Cardiac muscle cell (in vitro differentiated cells and primary cell): ENCODE data around the gene CBX8. TPM values are rescaled to one million over a fixed set of nuclear protein-coding genes. Genes with fewer than 3 reads are reported as not detected.
"Not testable (repeated sequence)": the region's sequence is repeated elsewhere in the genome, so short reads cannot be mapped to it uniquely, and the experiment has no call there.

ENCODE experiments used
- DNase-seq, 2 donors: peaks; one replicate each; pipeline versions ENCODE4 v3.0.0 to v3.0.0-alpha.2; 2010 to 2017; ENCODE audit warnings: low read depth in 1 of 2, low spot score in 1 of 2
- H3K27ac ChIP-seq: fragments of 200-600 bp; sonication (generic); 2 replicates; pipeline ENCODE4 v1.5.1; 2016
- H3K27me3 ChIP-seq: fragments of 200-600 bp; sonication (generic); 2 replicates; pipeline ENCODE4 v1.6.0; 2016; ENCODE audit warnings: control low read depth
- H3K36me3 ChIP-seq: fragments of 200-600 bp; sonication (generic); 2 replicates; pipeline ENCODE4 v1.5.1; 2016; ENCODE audit warnings: control low read depth
- H3K4me1 ChIP-seq: fragments of 200-600 bp; sonication (generic); 2 replicates; pipeline ENCODE4 v1.8.1; 2017; ENCODE audit warnings: low read depth, mild to moderate bottlenecking, mixed run types
- H3K4me3 ChIP-seq: fragments of 200-600 bp; sonication (generic); 2 replicates; pipeline ENCODE4 v1.5.1; 2016; ENCODE audit warnings: mild to moderate bottlenecking
- H3K9me3 ChIP-seq: fragments of 200-600 bp; sonication (generic); 2 replicates; pipeline ENCODE4 v1.5.1; 2017; ENCODE audit warnings: low read depth, mild to moderate bottlenecking, control low read depth
- polyA plus RNA-seq: library from polyadenylated mRNA; unstranded; fragments of >200 nt; fragmentation: Nextera tagmentation; extraction: Ambion mirVana; gene quantifications from 2 replicates; pipeline ENCODE4 v1.2.1, GENCODE V29; 2016
- total RNA-seq: library from RNA; depleted of rRNA; stranded (reverse); fragments of >200 nt; gene quantifications from 2 replicates; pipeline ENCODE4 v1.2.3, GENCODE V29; 2016
- TF ChIP-seq, protein P1 (sequence below): IDR thresholded peaks from 2 replicates; pipeline ENCODE4 v1.5.1; 2012; ENCODE audit warnings: low read depth, mild to moderate bottlenecking, low read length

The CBX8 gene
- total and polyA plus RNA-seq, 2 experiments from 2014 or later: 13.8 to 16.7 TPM

DNA sequence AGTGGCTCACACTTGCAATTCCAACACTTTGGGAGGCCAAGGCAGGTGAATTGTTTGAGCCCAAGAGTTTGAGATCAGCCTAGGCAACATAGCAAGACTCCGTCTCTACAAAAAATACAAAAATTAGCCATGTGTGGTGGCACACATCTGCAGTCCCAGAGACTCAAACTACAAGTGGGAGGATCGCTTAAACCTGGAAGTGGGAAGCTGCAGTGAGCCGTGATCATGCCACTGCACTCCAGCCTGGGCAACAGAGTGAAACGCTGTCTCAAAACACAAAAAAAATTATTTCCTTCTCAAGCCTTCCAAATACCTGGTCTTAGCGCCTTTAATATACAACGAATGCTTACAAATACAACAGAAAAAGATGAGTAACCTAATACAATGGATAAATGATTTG lies 38.6 kb downstream of the CBX8 start:
- Histone ChIP-seq H3K9me3 (no peaks in the 10 kb centered on the region), H3K36me3 (no peaks in the 10 kb centered on the region), H3K27ac (no peak overlapping the region), H3K4me1 (no peaks in the 10 kb centered on the region), H3K27me3 (peaks cover 9% of the 10 kb centered on the region), H3K4me3 (no peak overlapping the region)
- DNase-seq: no peak
- TF ChIP-seq, protein P1, sequence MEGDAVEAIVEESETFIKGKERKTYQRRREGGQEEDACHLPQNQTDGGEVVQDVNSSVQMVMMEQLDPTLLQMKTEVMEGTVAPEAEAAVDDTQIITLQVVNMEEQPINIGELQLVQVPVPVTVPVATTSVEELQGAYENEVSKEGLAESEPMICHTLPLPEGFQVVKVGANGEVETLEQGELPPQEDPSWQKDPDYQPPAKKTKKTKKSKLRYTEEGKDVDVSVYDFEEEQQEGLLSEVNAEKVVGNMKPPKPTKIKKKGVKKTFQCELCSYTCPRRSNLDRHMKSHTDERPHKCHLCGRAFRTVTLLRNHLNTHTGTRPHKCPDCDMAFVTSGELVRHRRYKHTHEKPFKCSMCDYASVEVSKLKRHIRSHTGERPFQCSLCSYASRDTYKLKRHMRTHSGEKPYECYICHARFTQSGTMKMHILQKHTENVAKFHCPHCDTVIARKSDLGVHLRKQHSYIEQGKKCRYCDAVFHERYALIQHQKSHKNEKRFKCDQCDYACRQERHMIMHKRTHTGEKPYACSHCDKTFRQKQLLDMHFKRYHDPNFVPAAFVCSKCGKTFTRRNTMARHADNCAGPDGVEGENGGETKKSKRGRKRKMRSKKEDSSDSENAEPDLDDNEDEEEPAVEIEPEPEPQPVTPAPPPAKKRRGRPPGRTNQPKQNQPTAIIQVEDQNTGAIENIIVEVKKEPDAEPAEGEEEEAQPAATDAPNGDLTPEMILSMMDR: no peak

DNA sequence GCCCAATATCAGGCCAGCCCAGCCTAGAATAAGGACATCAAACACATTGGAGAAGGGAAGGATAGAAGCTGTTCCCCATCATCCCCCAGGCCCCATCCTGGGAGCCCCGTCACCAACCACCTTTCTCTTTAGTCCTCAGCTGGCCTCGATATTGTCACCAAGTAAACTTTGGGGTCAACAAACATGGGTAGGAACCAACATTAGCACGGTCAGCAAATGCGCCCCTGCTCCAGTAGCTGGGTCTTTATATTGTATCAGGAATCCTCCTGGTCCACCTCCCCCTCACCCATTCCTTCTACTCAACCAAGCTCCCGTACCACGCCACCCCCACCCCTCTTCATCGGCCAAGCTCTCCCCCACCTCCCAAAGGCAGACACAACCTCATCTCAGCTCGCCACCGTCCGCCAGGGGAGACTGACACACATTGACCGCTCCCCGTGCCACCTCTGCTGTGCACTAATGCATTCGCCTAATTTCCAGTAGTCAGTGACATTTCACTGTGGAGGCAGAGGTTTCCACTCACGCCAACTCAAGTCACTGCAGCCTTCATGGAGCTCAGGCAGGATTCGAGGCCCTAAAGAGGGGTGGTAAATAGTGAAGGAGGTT lies 39.6 kb downstream of the CBX8 start:
- Histone ChIP-seq H3K4me1 (no peaks in the 10 kb centered on the region), H3K27ac (no peak overlapping the region), H3K4me3 (no peak overlapping the region), H3K9me3 (no peaks in the 10 kb centered on the region), H3K36me3 (no peaks in the 10 kb centered on the region), H3K27me3 (peaks cover 9% of the 10 kb centered on the region)
- TF ChIP-seq, protein P1: no peak
- DNase-seq: no peak

DNA sequence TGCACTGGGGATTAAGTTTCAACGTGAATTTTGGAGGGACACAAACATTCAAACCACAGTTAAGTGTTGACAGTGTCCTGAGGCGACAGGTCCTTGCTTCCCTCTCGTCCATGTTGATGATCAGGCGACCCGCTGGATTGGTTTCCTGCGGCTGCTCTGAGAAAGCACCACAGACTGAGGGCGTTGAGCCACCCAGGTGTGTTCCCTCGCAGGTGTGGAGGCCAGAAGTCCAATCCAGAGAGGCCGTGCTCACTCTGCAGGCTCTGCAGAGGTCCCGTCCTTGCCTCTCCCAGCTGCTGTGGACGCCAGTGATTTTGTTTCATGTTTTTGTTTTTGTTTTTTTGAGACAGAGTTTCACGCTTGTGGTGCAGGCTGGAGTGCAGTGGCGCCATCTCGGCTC lies 41.3 kb downstream of the CBX8 start:
- Histone ChIP-seq H3K9me3 (no peaks in the 10 kb centered on the region), H3K27me3 (peaks cover 24% of the 10 kb centered on the region), H3K4me1 (no peaks in the 10 kb centered on the region), H3K4me3 (no peak overlapping the region), H3K36me3 (no peaks in the 10 kb centered on the region), H3K27ac (no peak overlapping the region)
- TF ChIP-seq, protein P1: no peak
- no peak for DNase-seq

DNA sequence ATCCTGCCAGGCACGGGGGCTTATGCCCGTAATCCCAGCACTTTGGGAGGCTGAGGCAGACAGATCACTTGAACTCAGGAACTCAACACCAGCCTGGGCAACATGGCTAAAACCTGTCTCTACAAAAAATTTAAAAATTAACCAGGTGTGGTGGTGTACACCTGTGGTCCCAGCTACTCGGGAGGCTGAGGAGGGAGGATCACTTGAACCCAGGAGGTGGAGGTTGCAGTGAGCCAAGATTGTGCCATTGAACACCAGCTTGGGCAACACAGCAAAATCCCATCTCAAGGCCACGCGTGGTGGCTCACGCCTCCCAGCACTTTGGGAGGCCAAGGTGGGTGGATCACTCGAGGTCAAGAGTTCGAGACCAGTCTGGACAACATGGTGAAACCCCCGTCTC lies 42.0 kb downstream of the CBX8 start:
- H3K4me3 ChIP-seq, H3K36me3 ChIP-seq, DNase-seq, H3K9me3 ChIP-seq, H3K4me1 ChIP-seq, H3K27ac ChIP-seq: not testable (repeated sequence)
- H3K27me3 ChIP-seq: peaks cover 31% of the 10 kb centered on the region

DNA sequence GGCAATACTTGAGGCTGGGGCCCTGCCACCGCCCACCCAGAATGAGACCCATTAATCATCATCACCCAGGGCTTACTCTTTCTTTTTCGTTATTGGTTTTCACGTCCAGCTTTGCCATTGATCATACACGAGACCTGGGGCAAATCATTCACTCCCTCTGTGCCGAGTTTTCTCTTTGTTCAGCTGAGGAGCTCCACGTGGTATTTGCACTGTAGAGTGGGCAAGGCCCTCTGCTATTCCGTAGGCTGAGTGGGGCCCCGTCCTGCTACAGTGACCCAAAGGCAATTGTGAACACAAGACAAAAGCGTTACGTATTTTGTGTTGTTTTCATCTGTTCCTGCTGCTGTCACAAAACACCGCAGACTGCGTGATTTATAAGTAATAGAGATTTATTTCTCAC lies 42.5 kb downstream of the CBX8 start:
- peaks cover 36% of the 10 kb centered on the region for H3K27me3 ChIP-seq
- H3K27ac ChIP-seq: no peak overlapping the region
- no peak for DNase-seq
- no peak overlapping the region for H3K4me3 ChIP-seq
- H3K9me3 ChIP-seq: no peaks in the 10 kb centered on the region
- no peaks in the 10 kb centered on the region for H3K36me3 ChIP-seq
- no peaks in the 10 kb centered on the region for H3K4me1 ChIP-seq
- TF ChIP-seq, protein P1: no peak

DNA sequence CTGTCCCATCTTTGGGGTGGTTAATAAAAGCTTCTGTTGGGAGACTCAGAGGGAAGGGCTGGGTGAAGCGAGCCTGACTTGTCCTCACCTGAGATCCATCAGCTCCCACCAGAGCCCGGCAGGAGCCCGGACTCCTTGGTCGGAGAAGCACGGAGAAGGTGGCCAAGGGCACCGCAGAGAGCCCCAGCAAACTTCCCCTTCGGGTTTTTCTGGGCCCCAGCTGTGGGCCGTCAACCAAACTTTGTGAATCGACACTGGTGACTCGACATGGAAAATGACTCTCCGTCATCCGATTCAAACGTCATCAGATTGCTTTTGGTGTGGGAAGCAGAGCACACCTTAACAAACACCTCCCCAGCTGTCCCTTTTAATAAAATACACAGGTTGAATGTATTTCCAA lies 44.7 kb downstream of the CBX8 start:
- Histone ChIP-seq H3K9me3 (no peaks in the 10 kb centered on the region), H3K36me3 (no peaks in the 10 kb centered on the region), H3K4me1 (no peaks in the 10 kb centered on the region), H3K4me3 (no peak overlapping the region), H3K27me3 (peaks cover 58% of the 10 kb centered on the region), H3K27ac (no peak overlapping the region)
- DNase-seq: no peak
- TF ChIP-seq, protein P1: no peak
